Vagina (tissue), 2 donors: Measurements from ENCODE around the gene SLC66A1. TPM values are rescaled to one million over a fixed set of nuclear protein-coding genes. Genes with fewer than 3 reads are reported as not detected.
A peak's percentile ranks its signal among the peaks of the same experiment; 100 is the strongest.
"Not testable (repeated sequence)": the region's sequence is repeated elsewhere in the genome, so short reads cannot be mapped to it uniquely, and the experiment has no call there.

Source experiments
- DNase-seq, 2 donors: peaks; one replicate each; pipeline ENCODE4 v3.0.0-alpha.2; 2017; ENCODE audit errors: extremely low spot score in 2 of 2
- H3K27ac ChIP-seq: fragments of 200-600 bp; sonication (generic); one replicate; pipeline ENCODE4 v1.5.1; 2019
- H3K27me3 ChIP-seq: fragments of 200-600 bp; sonication (generic); one replicate; pipeline ENCODE4 v1.5.1; 2019
- H3K36me3 ChIP-seq, 2 donors: fragments of 200-600 bp; sonication (generic); one replicate each; pipeline ENCODE4 v1.5.1; 2017 to 2019
- H3K4me1 ChIP-seq: fragments of 200-600 bp; sonication (generic); one replicate; pipeline ENCODE4 v1.5.1; 2019
- H3K4me3 ChIP-seq, 2 donors: fragments of 200-600 bp; sonication (generic); 1 replicate in 1 of 2; 2 replicates in 1 of 2; pipeline ENCODE4 v1.5.1; 2016 to 2019
- H3K9me3 ChIP-seq: fragments of 200-600 bp; sonication (generic); one replicate; pipeline ENCODE4 v1.5.1; 2019
- POLR2A ChIP-seq, 2 donors: fragments of 450-650 bp; IDR thresholded peaks; one replicate each; pipeline ENCODE4 v1.6.1; 2017; ENCODE audit warnings: antibody characterized with exemption in 2 of 2, mild to moderate bottlenecking in 2 of 2, moderate library complexity in 2 of 2
- POLR2AphosphoS5 ChIP-seq, 2 donors: sonication (generic); formaldehyde crosslinking; IDR thresholded peaks; one replicate each; pipeline ENCODE4 v1.9.0; 2017; ENCODE audit warnings: antibody characterized with exemption in 2 of 2, mild to moderate bottlenecking in 2 of 2, low read depth in 1 of 2; ENCODE audit not compliant: insufficient read depth in 1 of 2
- intact Hi-C: fragments of 100-400 bp; cut with DNase I; formaldehyde crosslinking; loops from one replicate; pipeline ENCODE4 v1.15.1; 2023
- total RNA-seq: library from RNA; depleted of rRNA; stranded (reverse); fragments of >200 nt; gene quantifications from one replicate; pipeline ENCODE4 v1.2.3, GENCODE V29; 2016
- TF ChIP-seq, protein P1 (sequence below), 3 experiments: fragments of 450-650 bp in 2 of 3; fragments of 200-600 bp in 1 of 3; sonication (generic) in 1 of 3; IDR thresholded peaks; one replicate each; pipeline ENCODE4 v1.5.1; 2017 to 2019; ENCODE audit warnings: antibody characterized with exemption in 3 of 3, mild to moderate bottlenecking in 2 of 3, moderate library complexity in 2 of 3

Gene SLC66A1
- total RNA-seq, 1 donor from 2014 or later: 21.4 TPM

DNA sequence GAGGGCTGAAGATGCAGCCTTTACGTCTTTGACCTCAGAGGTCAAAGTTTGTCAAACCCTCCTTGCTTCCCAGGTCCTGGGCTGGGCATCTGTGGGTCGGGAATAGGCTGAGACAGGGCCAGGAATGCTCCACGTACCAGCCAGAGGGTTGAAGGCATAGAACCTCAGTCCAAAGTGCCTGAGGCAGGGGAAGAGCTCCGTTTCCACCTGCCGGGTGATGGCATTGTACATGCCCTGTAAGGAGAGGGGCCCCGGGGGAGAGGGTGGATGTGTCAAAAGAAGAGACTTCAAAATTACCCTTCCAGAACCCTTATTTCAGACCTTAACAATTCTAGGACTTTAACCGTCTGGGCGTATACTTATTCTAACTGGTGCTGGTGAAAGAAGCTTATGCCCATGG lies 27.2 kb upstream of the SLC66A1 start:
- peaks cover 5% of the 10 kb centered on the region for H3K4me1 ChIP-seq
- no peak for DNase-seq
- H3K27me3 ChIP-seq: no peaks in the 10 kb centered on the region
- TF ChIP-seq POLR2AphosphoS5 (IDR thresholded peaks at IDR 0.05; ENCODE audit: insufficient read depth in 1 of 2, low read depth in 1 of 2) (no peak), POLR2A (IDR thresholded peaks at IDR 0.05) (no peak)
- TF ChIP-seq, protein P1, sequence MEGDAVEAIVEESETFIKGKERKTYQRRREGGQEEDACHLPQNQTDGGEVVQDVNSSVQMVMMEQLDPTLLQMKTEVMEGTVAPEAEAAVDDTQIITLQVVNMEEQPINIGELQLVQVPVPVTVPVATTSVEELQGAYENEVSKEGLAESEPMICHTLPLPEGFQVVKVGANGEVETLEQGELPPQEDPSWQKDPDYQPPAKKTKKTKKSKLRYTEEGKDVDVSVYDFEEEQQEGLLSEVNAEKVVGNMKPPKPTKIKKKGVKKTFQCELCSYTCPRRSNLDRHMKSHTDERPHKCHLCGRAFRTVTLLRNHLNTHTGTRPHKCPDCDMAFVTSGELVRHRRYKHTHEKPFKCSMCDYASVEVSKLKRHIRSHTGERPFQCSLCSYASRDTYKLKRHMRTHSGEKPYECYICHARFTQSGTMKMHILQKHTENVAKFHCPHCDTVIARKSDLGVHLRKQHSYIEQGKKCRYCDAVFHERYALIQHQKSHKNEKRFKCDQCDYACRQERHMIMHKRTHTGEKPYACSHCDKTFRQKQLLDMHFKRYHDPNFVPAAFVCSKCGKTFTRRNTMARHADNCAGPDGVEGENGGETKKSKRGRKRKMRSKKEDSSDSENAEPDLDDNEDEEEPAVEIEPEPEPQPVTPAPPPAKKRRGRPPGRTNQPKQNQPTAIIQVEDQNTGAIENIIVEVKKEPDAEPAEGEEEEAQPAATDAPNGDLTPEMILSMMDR (IDR thresholded peaks at IDR 0.05): no peak
- intact Hi-C loops: no loop called here
- H3K9me3 ChIP-seq: no peaks in the 10 kb centered on the region
- H3K36me3 ChIP-seq: no peaks in the 10 kb centered on the region
- no peak overlapping the region for H3K27ac ChIP-seq
- no peak overlapping the region for H3K4me3 ChIP-seq

DNA sequence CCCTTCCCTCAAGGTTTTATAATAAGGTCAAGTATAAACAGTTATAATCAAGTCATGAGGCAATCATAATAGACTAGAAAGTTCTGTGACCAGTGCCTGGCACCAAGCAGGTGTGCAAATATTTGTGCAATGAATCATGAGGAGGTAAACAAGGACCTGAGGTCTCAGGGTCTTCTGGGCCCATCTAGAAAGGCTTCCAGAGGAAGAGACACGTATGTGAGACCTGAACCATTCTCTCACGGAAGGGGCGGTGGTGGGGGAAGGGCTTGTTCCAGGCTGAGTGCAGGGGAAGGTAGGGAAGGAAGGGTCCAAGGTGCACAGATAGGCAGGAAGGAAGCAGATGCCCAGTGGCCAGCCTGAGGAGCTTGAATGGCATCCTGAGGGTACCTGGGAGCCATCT lies 26.8 kb upstream of the SLC66A1 start:
- H3K27me3 ChIP-seq, intact Hi-C loops, DNase-seq, H3K36me3 ChIP-seq, H3K4me1 ChIP-seq, H3K4me3 ChIP-seq, H3K9me3 ChIP-seq, H3K27ac ChIP-seq: not testable (repeated sequence)

DNA sequence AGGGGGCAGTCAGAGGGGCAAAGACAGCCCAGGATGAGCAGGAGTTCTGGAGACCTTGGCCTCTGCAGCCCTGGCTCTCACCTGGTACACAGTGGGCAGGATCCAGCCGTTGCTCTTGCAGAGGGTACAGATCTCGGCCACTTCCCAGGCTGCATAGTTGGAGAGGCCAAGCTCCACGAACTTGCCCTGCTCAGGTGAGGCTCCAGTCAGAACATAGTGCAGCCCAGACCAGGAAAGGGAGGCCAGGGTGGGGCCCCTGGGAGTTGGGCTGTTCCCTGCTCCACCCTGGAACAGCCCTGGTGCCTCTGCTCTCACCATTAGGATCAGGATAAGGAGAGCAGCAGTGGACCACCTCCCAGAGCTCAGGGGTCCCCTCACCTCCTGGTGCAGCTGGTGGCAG lies 26.3 kb upstream of the SLC66A1 start:
- H3K9me3 ChIP-seq, H3K27me3 ChIP-seq, H3K27ac ChIP-seq, H3K4me3 ChIP-seq, H3K36me3 ChIP-seq, H3K4me1 ChIP-seq, DNase-seq, intact Hi-C loops: not testable (repeated sequence)

DNA sequence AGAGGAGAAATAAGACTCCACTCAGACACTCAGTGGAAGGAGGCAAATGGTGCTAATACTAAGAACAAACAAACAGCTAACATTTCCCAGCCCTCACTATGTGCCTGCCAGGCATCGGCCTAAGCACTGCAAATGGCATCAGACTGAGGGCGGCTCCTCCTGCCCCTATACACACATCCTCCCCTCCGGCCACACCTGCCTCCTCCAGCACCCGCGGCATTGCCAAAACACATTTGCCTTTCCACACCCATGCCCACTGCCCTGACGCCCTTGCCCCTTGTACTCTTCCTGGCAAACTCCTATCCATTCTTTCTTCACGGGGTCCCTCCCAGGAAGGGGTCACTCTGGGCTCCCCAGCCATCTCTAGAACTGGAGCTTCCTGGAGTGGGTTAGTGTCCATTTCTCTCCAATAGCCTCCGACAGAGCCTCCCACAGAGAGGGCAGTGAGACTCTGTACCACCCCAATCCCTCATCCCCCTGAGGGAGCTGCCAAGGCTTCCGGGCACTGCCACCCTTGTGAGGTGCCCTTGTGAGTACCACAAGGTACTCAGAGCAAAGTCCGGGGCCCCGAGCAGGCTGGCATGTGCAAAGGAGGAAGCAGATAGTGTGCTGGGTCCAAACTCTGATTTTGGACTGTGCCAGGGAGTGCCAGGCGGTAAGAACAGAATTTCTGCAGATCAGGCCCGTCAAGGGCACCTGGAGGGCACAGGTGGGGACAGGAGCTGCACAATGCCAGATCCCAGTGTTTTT lies 24.5 kb upstream of the SLC66A1 start:
- Histone ChIP-seq H3K27me3 (no peaks in the 10 kb centered on the region), H3K9me3 (no peaks in the 10 kb centered on the region), H3K27ac (no peak overlapping the region), H3K36me3 (no peaks in the 10 kb centered on the region), H3K4me1 (peaks cover 5% of the 10 kb centered on the region), H3K4me3 (no peak overlapping the region)
- TF ChIP-seq POLR2AphosphoS5 (IDR thresholded peaks at IDR 0.05; ENCODE audit: insufficient read depth in 1 of 2, low read depth in 1 of 2) (no peak), POLR2A (IDR thresholded peaks at IDR 0.05) (no peak)
- TF ChIP-seq, protein P1 (IDR thresholded peaks at IDR 0.05): no peak
- DNase-seq: no peak
- intact Hi-C loops: no loop called here

DNA sequence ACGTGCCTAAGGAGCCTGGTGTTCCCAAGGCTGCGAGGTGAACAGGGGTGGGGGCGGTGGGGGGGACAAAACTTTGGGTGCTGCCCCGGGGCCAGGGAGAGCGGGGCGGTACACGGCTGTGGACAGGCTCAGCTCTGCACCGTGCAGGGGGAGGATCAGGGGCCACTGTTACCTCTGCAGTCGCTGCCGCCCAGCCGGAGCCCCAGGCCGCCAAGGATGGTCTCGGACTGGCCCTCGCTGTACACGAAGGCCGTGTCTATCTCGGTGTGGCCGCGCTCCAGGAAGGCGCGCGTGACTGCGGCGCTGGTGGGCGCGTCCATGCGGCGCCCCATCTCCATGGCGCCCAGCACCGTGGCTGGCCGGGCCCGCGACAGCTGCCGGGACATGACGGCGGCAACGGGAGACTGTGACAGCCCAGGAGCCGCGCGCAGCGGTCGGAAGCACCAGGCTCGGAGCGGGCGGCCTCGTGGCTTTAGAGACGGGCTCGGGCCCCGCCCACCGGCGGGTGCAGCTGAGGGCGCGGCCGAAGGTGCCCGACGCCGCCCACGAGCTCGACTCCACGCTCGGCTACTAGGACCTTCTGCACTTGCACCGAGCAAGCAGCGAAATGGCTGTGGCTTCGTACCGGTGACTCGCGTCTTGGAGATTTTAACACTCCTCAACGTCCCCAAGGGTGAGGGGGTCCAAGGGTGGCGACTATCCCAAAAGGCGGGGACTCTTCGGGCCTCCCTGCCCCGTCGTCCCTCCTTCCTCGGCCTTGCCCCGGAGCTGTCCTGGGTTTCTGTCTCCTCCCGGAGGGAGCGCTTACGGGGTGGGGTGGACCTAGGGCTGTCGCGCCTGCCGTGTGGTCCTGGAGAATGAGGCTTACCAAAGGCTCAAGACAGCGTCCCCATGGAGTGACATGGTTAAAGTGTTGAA lies 23.5 kb upstream of the SLC66A1 start, which contains the start of gene AKR7A3:
AKR7A3 (minus strand) TSS at position 447 of the 918 bp plus-strand sequence; CDS start at position 386, 61 bp downstream.
- peak within 1 kb of the TSS; percentile 39 to 42 for H3K4me3 ChIP-seq
- intact Hi-C loops, DNase-seq, H3K27me3 ChIP-seq, H3K9me3 ChIP-seq, H3K27ac ChIP-seq, H3K4me1 ChIP-seq, H3K36me3 ChIP-seq: not testable (repeated sequence)

GRCh38 chr1:19289244-19289643 lies 22.9 kb upstream of the SLC66A1 start:
- H3K4me1 ChIP-seq: peaks cover 5% of the 10 kb centered on the region
- H3K9me3 ChIP-seq: no peaks in the 10 kb centered on the region
- intact Hi-C loops: no loop called here
- no peaks in the 10 kb centered on the region for H3K27me3 ChIP-seq
- H3K27ac ChIP-seq: no peak overlapping the region
- TF ChIP-seq, protein P1 (IDR thresholded peaks at IDR 0.05): no peak
- TF ChIP-seq POLR2A (IDR thresholded peaks at IDR 0.05): no peak
- no peak for TF ChIP-seq POLR2AphosphoS5 (IDR thresholded peaks at IDR 0.05; ENCODE audit: insufficient read depth in 1 of 2, low read depth in 1 of 2)
- peak overlapping the region; percentile 39 to 42 for H3K4me3 ChIP-seq
- DNase-seq: no peak
- no peaks in the 10 kb centered on the region for H3K36me3 ChIP-seq
